ENCODE data around the gene ECHDC3.

Gene ECHDC3

DNA sequence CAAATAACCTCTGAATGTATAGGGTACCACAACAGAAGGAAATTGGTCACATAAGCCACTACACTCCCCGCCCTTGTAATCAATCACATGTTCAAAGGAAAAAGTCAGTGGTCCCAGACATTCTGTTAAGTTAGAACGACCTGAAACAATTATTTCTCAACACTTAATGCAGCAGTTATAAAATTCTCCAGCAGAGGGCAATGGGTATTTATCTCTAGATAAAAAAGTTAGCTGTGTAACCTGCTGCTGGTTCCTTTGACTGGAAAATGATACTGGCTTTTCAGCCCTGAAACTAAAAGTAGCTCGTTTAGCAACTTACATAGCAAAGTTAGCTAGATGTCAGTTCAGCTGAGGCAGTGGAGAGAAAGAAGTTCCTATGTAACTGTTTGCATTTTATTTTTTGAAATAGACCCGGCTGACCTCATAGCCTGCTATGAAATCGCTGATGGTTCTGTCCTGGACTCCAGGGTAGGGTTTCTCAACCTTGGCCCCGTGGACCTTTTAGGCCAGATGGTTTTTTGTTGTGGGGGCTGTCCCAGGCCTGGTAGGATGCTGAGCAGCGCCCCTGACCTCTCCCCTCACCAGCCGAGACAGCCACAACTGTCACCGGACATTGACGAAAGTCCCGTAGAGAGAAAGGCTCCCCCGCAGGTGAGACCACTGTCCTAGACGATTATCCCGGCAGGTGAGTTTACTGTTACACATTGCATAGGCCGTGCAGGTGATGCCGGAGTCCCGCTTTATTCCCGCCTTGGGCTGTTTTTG lies 40.8 kb downstream of the ECHDC3 start:
- peak; percentile 59 for DNase-seq (ENCODE audit: low spot score)

DNA sequence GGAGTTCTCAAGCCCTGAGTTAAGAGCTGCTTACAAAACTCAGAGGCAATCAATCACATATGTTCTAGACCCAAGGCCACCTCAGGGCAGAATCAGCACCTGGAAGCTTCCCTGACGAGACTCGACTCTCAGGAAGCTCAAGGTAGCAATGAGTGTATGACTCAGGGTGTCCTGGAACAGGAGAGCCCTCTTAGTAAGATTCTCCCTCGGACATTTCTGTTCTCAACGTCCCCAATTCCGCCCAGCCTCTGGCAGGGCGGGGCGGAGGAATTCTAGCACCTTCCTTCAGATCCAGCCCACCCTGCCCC lies 41.3 kb downstream of the ECHDC3 start:
- no peak for DNase-seq (ENCODE audit: low spot score)

DNA sequence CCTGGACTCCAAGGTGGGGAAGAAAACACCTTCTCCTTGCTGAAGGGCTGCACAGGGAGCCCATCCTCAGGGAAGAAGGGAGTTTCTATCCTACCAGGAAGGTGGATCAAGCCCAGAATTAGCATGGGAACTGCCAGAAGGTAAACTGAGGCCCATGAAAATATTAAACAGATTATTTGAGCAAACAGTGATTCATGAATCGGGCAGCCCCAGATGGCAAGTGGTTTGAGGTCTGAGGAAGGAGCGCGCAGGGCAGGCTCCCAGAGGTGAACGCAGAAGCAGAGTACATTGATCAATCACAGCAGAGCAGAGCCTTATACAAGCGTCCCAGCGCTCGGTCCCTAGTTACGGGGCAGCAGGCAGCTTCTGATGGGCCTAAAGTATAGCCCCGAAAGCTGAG lies 45.2 kb downstream of the ECHDC3 start:
- no peak for DNase-seq (ENCODE audit: low spot score)

DNA sequence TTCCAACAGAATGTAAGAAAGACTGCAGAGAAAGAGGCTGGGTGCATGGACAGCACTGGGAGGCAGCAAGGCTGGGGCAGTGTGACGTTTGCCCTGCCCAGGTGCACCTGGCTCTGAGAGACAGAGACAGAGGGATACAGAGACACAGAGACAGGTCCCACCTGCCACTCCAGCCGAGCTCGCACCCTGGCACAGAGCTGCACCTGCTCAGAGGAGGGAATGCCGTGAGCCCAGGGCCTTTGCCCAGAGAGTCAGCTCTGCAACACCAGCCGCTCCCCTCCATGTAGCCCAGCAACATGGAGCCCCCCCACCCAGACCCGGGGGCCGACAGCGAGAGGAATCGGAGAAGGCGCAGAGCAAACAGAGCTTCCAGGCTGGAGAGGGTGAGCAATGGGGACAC lies 45.7 kb downstream of the ECHDC3 start:
- no peak for DNase-seq (ENCODE audit: low spot score)

DNA sequence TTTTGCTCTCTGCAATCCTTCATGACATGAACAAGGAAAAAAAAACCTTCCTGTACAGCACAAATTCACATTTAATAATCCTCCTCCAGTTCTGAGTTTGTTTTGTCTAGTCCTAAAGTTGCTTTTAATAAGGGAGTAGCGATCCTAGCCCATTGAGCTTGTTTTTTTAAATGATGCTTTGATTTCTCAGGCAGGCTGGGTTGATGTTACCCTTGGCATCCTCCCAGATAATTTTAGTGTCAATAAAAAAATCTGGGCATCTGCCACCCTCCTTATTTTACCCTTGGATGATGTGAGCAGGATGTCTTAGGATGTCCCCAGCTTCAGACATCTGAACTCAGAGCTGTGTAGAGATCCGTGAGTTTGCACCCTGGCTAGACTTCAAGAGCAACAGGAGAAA lies 47.1 kb downstream of the ECHDC3 start:
- no peak for DNase-seq (ENCODE audit: low spot score)

DNA sequence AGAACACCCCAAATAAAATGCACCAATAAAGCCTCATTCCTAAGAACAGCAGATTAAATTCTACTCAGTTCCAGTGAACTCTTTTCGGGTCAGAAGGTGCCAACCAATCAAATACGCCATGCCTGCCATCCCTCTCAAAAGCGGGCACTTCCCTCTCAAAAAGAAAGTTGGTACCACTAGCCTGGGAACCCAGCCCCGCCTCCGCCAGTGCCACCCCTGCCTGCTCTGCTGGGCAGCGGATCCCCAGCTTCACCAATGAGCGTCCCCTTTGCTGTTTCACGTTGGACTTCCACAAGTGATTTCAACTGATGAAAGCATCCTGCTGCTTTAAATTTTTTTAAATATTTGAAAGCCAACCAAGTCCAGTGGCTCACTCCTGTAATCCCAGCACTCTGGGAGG lies 47.8 kb downstream of the ECHDC3 start:
- no peak for DNase-seq (ENCODE audit: low spot score)

DNA sequence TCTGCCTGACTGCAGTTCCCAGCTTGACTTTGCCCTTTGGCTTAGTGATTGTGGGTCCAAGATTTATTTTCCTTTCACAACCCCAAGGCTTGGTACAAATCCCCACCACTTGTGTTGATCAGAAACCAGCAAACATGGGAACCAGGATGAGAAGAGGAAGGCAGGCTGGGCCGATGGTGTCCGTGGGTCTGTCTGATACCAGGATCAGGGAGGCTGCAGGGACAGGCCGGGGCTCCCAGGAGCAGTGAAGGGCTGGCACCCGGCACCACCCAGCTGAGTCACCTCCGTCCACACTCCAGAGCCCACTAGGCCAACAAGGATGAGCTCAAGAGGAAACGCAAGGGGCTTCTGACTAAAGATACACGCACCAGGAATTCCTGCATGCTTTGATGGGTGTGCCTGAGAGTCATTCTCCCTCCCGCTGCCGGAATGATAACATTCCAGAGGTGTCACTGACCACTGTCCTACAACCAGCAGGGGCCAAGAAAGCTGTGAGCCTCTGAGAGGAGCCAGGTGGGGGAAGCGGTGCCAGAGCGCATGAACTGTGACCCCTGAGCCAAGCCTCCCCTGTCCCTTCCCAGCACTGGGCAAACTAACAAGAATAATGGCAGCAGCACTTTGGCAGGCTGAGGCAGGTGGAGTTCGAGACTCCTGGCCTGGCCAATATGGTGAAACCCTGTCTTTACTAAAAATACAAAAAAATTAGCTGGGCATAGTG lies 51.7 kb downstream of the ECHDC3 start:
- no peak for DNase-seq (ENCODE audit: low spot score)

DNA sequence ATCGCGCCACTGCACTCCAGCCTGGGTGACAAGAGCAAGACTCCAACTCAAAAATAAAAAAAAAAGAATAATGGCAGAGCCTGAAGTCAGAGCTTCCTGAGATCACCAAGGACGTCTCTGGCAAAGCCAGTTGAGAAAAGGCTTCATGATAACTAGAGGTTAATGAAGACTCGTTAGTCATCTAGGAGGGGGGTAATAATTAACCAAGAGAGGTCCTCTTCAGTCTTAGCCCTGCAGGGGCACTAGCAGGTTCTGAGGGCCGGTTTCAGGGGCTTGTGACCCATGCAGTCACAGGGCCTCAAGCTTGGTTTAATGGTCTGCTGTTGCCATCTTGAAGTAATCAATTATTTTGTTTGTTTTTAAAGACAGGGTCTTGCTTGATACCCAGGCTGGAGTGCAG lies 52.4 kb downstream of the ECHDC3 start:
- DNase-seq (ENCODE audit: low spot score) = no peak

DNA sequence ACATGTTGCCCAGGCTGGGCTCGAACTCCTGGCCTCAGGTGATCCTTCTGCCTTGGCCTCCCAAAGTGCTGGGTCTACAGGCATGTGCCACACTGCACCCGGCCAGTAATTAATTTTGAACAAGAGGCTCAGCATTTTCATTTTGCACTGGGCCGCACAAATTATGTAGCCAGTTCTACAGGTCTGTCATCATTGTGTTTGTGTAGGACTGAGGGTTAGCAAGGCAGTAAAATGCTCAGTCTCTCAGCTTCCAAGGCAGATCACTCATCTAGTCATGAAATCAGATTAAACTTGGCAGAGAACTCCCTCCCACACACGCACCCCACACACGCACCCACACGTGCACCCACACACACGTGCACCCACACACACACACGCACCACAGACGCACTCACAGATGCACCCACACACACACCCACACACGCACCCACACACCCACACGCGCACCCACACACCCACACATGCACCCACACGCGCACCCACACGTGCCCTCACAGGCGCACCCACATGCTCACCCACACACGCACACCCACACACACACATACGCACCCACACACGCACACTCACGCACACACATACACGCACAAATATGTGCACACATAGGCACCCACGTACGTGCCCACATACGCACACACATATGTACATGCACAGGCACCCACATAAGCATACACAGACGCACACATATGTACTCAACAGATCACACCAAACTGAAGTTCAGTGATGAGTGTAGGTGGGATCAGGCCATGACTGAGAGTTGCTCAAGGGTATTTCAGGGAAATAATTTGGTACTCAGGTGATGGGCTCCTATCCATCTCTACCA lies 53.1 kb downstream of the ECHDC3 start:
- DNase-seq (ENCODE audit: low spot score) = no peak

DNA sequence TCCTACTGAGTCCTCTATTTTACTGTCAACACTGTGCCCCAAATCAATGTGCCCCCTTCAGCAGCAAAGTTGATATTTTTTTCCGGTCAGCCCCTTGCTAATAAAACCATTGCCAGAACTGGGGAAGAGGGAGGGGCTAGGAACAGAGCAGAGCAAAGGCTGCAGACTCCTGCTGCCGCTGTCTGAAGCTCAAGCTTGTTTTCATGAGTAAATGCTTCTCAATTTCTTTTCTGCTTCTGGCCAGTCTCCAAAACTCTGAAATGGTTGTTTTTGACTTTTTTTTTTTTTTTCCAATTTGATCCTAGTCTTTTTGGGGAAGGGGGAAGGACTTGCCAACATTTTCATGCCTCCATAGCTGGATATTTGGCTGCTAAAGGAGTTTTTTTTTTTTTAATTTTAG lies 54.3 kb downstream of the ECHDC3 start:
- no peak for DNase-seq (ENCODE audit: low spot score)

DNA sequence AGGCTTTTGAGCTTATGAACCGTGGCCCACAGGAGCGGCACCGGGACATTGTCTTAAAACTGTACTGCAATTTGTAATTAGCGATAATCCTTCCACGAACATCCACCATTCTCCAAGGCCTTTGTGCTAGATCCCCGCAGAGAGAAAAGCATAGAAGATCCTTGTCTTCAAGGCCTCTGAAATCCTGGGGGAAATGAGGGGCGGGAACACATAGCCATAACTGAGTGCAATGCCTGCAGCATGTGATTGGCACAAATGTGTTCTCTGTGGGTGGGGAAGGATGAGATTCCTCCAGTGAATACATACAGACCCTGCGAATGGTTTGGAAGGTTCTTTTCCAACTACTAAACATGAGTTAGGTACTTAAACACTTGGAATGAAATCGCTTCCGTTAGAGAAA lies 55.1 kb downstream of the ECHDC3 start:
- DNase-seq (ENCODE audit: low spot score) = no peak

DNA sequence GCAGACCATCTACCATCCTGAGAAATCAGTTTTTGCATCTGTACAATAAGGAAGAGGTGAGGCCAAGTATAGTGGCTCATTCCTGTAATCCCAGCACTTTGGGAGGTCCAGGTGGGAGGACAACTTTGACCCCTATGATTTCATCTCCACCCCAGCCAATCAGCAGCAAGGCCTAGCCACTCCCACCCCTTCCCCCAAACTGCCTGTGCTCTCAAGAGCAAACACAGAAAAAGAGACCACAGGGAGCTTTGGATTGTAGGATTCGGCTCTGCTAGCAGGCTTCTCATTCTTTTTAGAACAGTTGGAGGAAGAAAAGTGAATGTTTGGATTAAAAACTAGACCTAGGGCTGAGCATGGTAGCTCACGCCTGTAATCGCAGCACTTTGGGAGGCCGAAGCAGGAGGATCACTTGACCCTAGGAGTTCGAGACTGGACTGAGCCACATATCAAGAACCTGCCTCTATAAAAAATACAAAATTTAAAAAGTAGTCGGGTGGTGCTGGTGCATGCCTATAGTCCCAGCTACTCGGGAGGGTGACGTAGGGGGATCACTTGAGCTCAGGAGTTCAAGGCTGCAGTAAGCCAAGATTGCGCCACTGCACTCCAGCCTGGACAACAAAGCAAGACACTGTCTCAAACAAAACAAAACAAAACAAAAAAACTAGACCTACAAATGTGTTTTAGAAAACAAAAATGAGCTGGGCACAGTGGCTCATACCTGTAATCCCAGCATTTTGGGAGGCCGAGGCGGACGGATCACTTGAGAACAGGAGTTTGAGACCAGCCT lies 55.9 kb downstream of the ECHDC3 start:
- no peak for DNase-seq (ENCODE audit: low spot score)

DNA sequence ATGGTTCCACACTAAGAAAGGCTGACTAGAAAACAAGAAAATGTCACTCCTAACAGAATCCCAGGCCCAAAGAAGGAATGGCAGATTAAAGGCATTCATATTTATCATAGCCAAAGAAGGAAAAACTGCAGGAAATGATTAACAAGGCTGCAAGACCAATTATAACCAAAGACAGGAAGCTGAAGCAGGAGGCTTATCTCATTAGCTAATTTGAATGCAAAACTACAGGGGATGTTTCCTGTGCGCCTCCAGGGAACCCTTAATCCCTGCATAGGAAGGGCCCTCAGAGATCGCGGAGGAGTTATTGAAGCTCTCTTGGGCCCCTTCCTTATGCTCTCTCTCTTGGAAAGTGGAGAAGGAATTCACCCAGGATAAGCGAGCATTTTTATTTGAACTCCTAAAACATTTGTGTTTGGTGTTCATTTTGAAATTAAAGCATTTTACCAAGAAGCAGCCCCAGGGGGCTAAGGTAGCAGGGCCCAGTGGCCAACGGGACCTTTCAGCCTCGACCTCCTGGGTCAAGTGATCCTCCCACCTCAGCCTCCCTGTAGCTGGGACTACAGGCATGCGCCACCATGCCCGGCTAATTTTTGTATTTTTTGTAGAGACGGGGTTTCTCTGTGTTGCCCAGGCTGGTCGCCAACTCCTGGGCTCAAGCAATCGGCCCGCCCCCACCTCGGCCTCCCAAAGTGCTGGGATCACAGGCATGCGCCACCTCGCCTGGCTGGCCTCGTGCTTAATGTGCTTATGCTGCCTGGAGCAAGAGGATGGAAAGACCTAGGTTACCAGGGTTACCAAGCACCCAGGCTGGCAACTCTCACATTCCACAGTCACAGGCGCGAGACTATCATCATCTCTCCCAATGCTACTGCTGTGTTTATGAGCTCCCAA lies 56.9 kb downstream of the ECHDC3 start:
- no peak for DNase-seq (ENCODE audit: low spot score)

DNA sequence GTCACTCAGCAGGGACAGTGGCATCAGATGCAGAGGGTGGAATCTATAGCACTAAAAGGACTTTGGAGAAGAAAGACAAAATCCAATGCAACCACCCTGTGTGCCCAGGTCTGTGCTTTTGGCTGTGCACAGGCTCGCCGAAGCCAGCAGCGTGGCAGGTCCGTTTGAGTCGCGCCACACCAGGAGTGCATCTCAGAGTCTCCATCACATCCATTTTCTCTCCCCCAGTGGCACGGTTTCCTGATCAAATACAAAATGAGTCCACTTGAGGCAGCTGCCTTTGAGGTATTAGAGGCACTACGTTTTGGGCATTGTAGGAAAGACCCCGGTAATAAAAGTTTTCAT lies 57.5 kb downstream of the ECHDC3 start:
- no peak for DNase-seq (ENCODE audit: low spot score)

DNA sequence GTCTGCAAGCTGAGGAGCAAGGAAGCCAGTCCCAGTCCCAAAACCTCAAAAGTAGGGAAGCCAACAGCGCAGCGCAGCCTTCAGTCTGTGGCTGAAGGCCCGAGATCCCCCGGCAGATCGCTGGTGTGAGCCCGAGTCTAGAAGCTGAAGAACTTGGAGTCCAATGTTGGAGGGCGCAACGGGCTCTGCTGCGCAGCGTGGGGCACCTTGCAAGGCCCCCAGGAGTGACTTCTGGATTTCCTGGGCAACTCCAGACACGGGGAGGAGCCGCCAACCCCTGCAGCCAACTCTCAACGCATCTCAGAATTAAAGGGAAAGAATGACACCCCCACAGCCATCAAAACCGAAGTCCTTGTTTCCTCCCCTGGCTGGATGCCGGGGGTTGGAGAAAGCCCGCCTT lies 62.2 kb downstream of the ECHDC3 start:
- no peak for DNase-seq (ENCODE audit: low spot score)

DNA sequence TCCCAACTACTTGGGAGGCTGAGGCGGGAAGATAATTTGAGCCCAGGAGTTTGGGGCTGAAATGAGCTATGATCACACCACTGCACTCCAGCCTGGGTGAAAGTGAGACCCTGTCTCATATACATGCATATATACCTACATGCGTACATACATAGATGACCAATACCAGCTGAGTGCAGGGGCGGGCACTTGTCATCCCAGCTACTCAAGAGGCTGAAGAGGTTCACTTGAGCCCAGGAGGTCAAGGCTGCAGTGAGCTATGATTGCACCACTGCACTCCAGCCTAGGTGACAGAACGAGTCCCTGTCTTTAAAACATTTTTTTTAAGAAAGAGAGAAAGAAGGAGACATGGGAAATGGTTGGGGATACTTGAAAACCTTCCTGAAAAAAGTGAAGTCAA lies 63.6 kb downstream of the ECHDC3 start:
- no peak for DNase-seq (ENCODE audit: low spot score)

DNA sequence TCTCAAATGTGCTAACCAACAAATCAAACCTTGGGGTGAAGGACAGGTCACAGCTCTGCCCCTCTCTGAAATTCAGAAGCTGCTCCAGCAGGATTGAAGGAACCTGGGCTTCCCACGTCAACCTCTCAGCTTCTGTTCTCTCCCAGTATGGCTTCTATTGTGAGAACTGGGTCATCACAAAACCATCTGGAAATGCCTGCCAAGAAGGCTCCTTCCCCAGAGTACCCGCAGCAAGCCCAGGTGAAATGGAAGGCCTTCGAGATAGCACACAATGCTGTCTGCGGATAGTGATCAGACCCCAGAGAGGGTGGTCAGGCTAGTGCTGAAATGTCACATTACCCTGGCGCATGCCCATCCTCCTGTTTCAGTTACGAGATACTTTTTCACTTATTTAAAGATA lies 64.5 kb downstream of the ECHDC3 start:
- no peak for DNase-seq (ENCODE audit: low spot score)

DNA sequence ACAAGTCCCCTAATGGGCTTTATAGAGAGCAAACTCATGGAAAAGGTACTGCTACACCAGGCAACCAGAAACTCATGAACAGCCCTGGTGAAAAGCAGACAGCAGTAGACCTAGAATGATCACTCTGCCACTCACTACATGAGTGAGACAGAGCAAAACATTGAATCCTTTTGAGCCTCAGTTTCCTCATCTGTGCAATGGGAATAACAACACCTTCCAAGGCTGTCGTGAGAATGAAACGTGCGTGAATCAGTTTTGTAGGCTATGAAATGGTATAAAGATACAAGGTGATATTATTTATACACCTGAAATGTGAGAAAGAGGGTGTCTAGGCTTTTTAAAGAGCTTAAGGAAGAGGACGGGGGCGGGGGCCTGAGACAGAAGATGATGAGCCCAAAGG lies 66.6 kb downstream of the ECHDC3 start:
- DNase-seq (ENCODE audit: low spot score) = no peak

DNA sequence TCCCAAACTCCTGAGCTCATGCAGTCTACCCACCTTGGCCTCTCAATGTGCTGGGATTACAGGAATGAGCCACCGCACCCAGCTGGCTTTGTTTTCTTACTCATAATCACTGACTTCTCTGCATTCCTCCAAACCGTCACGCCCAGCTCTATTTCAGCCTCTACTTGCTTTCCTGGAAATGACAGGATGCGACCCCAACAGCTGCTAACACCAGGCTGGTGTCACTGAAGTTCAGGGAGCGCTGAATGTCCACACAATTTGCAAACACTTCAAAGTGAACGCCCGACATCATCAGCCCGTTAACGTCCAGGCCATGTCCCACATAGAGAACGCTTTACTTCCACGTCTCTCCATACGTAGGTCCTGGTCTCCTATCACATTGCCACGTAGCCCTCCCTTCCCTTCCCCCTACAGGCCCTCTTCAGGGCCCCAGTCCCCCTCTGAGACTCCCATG lies 68.2 kb downstream of the ECHDC3 start:
- no peak for DNase-seq (ENCODE audit: low spot score)

DNA sequence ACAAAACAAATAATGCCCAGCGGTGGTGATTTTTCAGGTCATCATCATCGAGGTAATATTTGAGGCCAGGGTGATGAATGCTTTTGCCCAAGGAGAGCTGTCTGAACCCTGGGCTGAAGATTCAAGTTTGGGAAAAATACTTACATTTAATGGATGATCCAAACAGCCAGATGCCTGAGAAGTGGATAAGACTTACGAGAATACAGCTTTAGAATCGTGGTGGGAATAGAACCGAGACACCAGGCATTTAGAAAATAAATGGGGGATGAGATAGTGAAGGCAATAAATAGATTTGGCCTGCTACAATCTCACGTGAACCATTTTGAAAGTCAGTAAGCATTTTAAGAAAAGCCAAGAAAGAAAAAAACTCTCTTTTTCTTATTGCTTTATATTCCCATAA lies 68.8 kb downstream of the ECHDC3 start:
- no peak for DNase-seq (ENCODE audit: low spot score)

DNA sequence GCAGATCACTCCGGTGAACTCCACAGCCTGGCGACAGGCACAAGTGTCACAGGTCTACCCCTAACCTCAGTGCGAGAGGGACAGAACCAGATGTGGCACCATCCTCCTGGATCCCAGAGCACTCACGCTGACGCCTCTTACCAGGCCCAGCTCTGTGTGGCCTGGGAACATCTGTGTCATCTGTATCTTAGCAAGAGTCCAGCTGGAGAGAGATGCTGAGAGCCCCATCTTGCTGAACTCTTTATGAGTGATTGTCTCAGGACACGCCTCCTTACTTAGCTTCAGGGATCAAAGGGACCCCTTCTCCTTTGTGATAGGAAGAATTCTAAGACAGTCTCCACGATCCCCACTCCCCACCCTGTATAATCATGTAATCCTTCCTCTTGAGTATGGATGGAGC lies 71.0 kb downstream of the ECHDC3 start:
- no peak for DNase-seq (ENCODE audit: low spot score)
